Right renal cortex interstitium (tissue), 3 donors: ENCODE results near the gene ABHD5. TPM values are rescaled to one million over a fixed set of nuclear protein-coding genes. Genes with fewer than 3 reads are reported as not detected.
A peak's percentile ranks its signal among the peaks of the same experiment; 100 is the strongest.
"Not testable (repeated sequence)": the region's sequence is repeated elsewhere in the genome, so short reads cannot be mapped to it uniquely, and the experiment has no call there.

Experiments
- DNase-seq, 3 donors: peaks; one replicate each; pipeline ENCODE4 v3.0.0-alpha.2; 2013; ENCODE audit warnings: low read depth in 3 of 3, low spot score in 2 of 3
- polyA plus RNA-seq, 3 donors: library from polyadenylated mRNA; unstranded; fragments of 120-200 nt; gene quantifications; one replicate each; pipeline ENCODE4 v1.2.1, GENCODE V29; 2013; ENCODE audit not compliant: insufficient read length in 3 of 3

Gene ABHD5
- 10 to 100 TPM; 23.0 to 25.0 (median 24.4) TPM for polyA plus RNA-seq

GRCh38 chr3:43690400-43691119, at the start of gene ABHD5:
Gene ABHD5, plus strand, starts transcription at chr3:43690938. Its CDS starts 55 bp downstream, at chr3:43690993.
- DNase-seq: peak; percentile 87 to 94 (median 88)

- no peak for DNase-seq
These were observed 49.2 kb upstream of the ABHD5 start for GRCh38 chr3:43641306-43642114.

- no peak for DNase-seq
These were observed 46.3 kb upstream of the ABHD5 start for GRCh38 chr3:43644443-43644842.

- no peak for DNase-seq
These were observed 43.2 kb upstream of the ABHD5 start for GRCh38 chr3:43647331-43648166.

- DNase-seq: no peak
These were observed 41.8 kb upstream of the ABHD5 start for GRCh38 chr3:43648957-43649356.

GRCh38 chr3:43649365-43649968, 41.3 kb upstream of the ABHD5 start:
- DNase-seq: no peak

- DNase-seq: no peak
These were observed 40.4 kb upstream of the ABHD5 start for GRCh38 chr3:43650345-43650744.

GRCh38 chr3:43656390-43656789, 34.3 kb upstream of the ABHD5 start:
- not testable (repeated sequence) for DNase-seq

- no peak for DNase-seq
These were observed 31.4 kb upstream of the ABHD5 start for GRCh38 chr3:43659250-43659880.

- DNase-seq: not testable (repeated sequence)
These were observed 29.4 kb upstream of the ABHD5 start for GRCh38 chr3:43661376-43661775.

GRCh38 chr3:43665011-43665410, 25.7 kb upstream of the ABHD5 start:
- DNase-seq: not testable (repeated sequence)

- DNase-seq: no peak
These were observed 19.9 kb upstream of the ABHD5 start for GRCh38 chr3:43670635-43671522.

- DNase-seq: no peak
These were observed 16.2 kb upstream of the ABHD5 start for GRCh38 chr3:43674345-43675085.

GRCh38 chr3:43675593-43675992, 15.1 kb upstream of the ABHD5 start:
- DNase-seq: no peak

GRCh38 chr3:43676441-43676840, 14.3 kb upstream of the ABHD5 start:
- no peak for DNase-seq

GRCh38 chr3:43678375-43678774, 12.4 kb upstream of the ABHD5 start:
- not testable (repeated sequence) for DNase-seq

- DNase-seq: not testable (repeated sequence)
These were observed 11.8 kb upstream of the ABHD5 start for GRCh38 chr3:43678887-43679449.

GRCh38 chr3:43680857-43681256, 9.9 kb upstream of the ABHD5 start:
- DNase-seq: not testable (repeated sequence)
